Measurements from ENCODE around the gene EPHB1. TPM values are rescaled to one million over a fixed set of nuclear protein-coding genes. Genes with fewer than 3 reads are reported as not detected.

The EPHB1 gene
- total RNA-seq, 1 donor from 2014 or later: 17.4 TPM

DNA sequence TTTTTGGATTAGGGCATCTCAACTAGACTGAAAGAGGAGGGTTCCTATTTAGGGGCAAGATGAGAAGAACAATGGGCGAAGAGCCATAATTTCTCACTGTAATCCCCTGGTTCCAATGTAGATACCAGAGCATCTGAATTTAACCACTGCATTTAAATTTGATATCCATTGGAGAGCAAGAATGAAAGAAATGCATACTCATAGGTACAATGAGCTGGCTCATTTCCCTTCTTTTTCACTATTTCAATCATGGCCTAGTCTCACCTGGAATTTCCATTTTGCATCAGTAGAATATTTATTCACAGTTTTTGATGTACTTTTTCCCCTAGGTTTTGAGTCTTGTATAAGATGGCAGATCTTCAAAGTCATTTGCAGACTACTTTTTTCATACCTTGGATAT is 13.8 kb downstream of the EPHB1 start:
- DNase-seq (ENCODE audit: low read depth): no peak

GRCh38 chr3:134809427-134810051 is 14.5 kb downstream of the EPHB1 start:
- DNase-seq (ENCODE audit: low read depth): no peak

- no peak for DNase-seq (ENCODE audit: low read depth)
Measured at GRCh38 chr3:134810052-134810435, 15.0 kb downstream of the EPHB1 start.

GRCh38 chr3:134810850-134811249 is 15.8 kb downstream of the EPHB1 start:
- no peak for DNase-seq (ENCODE audit: low read depth)

GRCh38 chr3:134813618-134814017 is 18.6 kb downstream of the EPHB1 start:
- DNase-seq (ENCODE audit: low read depth): no peak

GRCh38 chr3:134815519-134815918 is 20.5 kb downstream of the EPHB1 start:
- no peak for DNase-seq (ENCODE audit: low read depth)

DNA sequence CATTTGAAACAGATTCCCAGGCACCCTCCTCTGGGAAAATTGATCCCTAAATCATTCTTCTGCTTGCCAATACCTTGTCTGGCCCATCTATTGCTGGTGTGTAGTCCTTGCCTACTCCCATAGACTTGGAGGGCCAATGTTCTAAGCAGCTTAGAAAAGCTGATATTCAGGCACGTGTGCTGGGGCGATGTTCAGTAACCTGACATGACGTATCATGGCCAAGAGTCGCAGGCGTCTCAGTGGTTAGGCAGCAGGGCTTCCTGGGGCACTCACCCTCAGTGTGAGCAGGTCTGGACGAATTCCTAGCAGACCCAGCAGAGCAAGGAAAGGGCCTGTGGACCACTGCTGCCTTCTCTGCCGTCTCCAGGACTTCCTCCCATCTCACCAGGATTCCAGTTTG is 21.6 kb downstream of the EPHB1 start:
- DNase-seq (ENCODE audit: low read depth): no peak

- DNase-seq (ENCODE audit: low read depth): no peak
Measured at GRCh38 chr3:134817297-134817696, 22.2 kb downstream of the EPHB1 start.

DNA sequence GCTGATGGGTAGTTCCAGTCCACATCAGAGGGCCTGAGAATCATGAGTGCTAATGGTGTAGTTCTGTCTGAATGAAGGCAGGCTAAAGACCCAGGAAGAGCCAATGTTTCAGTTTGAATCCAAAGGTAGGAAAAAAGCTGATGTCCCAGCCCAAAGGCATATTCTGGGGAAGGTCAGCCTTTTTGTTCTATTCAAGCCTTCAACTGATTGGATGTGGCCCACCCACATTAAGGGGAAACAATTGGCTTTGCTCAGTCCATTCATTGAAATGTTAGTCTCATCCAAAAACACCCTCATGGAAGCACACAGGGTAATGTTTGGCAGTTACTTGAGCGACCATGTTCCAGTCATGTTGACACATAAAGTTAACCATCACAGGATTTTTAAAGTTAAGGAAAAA is 25.9 kb downstream of the EPHB1 start:
- DNase-seq (ENCODE audit: low read depth): no peak

DNA sequence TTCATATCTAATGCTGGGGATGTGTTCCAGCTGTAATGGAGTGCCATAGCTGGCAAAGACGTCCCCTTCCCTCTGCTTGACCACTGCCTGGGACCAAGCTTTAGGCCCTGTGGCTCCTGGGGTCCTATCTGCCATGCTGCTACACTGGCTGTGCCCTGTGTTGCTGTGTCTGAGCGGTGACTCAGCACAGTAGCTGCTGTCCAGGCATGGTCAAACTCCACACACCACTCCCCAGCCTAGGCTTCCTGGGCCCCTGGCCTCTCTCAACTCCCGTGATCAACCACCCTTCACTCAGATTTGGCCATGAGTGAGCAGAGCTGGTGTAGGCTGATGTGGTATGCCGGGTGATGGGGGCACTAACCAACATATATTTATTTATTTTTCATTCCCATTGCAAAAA is 27.0 kb downstream of the EPHB1 start:
- DNase-seq (ENCODE audit: low read depth): no peak

DNA sequence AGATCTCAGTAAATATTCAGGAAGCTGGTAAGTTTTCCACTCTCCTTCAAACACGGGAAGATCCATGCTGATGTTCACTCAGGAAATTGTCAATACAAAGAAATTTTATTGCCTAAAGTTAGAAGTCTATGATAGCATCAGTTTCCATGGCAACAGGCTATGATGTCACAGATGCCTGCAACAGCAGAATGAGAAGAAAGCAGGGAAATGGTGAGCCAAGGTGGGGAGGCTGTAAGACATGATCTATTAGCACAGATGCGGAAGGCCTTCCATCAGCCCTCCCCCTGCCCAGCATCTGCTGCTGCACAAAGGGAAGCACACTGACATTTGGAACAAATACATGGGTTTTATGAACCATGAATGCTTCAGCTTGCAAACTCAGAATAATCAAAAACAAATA is 28.6 kb downstream of the EPHB1 start:
- no peak for DNase-seq (ENCODE audit: low read depth)

GRCh38 chr3:134824791-134825190 is 29.7 kb downstream of the EPHB1 start:
- no peak for DNase-seq (ENCODE audit: low read depth)

- DNase-seq (ENCODE audit: low read depth): no peak
Measured at GRCh38 chr3:134827213-134827612, 32.2 kb downstream of the EPHB1 start.

DNA sequence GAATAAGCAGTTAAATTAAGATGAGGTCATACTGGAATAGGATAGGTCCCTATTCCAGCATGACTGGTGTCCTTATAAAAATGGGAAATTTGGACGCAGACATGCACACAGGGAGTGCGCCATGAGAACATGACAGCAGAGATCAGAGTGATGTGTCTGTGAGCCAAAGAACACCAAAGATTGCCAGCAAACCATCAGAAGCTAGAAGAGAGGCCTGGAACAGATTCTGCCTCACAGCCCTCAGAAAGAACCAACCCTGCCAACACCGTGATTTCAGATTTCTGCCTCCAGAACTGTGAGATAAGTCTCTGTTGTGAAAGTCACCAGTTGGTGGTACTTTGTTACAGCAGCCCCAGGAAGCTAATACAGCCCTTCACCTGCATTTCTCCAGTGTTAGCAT is 34.7 kb downstream of the EPHB1 start:
- DNase-seq (ENCODE audit: low read depth): no peak

GRCh38 chr3:134832585-134832984 is 37.5 kb downstream of the EPHB1 start:
- no peak for DNase-seq (ENCODE audit: low read depth)

DNA sequence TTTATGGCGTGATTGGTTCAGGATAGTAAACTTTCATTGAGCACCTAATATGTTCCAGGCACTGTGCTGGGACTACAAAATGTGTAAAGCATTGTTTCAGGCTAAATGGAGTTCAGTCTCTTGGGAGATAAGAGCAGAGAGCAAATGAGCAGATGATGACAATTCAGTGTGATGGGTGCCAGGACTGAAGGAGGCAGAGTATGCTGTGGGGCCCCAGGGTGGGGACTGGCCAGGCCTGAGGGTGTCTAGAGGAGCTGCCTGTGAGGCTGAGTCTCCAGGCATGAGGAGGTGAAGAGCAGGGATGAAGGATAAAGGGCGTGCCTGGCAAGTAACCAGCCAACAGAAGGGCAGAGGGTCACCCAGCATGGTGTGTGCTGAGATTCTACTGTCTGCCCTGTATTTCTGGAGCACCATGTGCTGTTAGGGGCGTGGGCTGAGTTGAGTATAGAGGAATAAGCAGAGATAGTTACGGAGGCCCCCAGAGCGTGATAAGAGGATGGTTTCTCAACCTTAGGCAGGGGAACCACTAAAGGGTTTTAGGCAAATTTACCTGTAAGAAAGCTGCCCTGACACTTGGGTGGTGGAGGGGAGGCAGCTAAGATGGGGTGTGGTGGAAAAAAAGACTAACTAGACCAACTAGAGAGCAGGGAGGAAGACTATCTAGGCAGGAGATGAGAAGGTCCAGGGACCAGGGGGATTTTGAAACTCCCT is 38.5 kb downstream of the EPHB1 start:
- no peak for DNase-seq (ENCODE audit: low read depth)

GRCh38 chr3:134836921-134837320 is 41.9 kb downstream of the EPHB1 start:
- no peak for DNase-seq (ENCODE audit: low read depth)

DNA sequence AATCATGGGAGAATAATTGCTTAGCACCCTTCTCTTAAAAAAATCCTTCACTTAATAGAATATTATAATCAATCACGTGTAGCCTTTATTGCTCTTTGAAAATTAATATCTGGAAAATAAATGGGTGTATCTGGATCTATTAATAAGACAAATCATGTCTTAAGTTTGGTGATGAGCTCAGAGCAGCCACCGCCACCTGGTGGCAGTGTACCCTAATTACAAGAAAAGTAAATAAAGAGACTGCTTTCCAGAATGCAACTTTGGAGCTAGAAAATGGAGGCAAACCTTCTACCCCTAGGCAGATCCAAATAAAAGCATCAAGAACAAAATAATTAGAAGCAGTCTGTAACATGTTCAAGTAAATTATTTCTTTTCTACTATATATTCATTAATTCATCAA is 43.5 kb downstream of the EPHB1 start:
- DNase-seq (ENCODE audit: low read depth): no peak

GRCh38 chr3:134839422-134839821 is 44.4 kb downstream of the EPHB1 start:
- no peak for DNase-seq (ENCODE audit: low read depth)

- DNase-seq (ENCODE audit: low read depth): no peak
Measured at GRCh38 chr3:134839990-134840389, 44.9 kb downstream of the EPHB1 start.

DNA sequence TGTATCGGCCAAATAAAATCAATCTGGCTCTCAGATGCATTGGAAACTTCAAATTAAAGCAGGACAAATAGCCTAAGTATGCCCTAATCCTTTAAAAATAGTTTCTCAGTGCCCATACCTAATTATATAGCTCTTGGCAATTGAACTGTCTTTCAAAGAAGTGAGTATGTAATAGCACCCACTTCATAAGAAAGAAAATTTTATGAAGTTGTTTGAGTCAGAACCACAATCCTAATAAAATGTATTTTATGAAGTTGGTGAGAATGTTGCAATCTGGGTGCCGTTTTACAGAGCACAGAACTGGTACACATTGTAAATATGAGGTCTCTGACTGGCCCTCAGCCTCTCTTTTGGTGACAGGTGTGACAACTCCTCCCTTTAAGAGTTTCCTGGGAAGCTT is 45.4 kb downstream of the EPHB1 start:
- no peak for DNase-seq (ENCODE audit: low read depth)

DNA sequence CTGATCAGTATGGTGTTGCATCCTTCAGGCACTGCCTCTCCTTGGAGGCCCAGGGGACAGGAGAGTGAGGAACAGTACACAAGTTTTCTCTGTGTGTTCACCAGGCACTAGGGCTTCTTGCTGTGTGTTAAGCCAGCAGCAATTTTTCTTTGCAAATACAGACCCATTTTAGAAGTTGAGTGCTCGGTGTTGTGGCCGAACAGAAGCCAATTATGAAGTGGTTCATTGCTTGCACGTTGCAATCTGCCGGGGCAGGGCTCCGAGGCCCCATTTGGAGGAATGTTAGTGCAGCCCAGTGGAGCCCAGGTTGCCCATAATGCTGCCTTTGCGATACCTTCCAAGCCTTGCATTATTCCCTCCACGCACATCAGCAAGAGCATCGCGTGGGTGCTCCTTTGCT is 51.0 kb downstream of the EPHB1 start:
- DNase-seq (ENCODE audit: low read depth): no peak

DNA sequence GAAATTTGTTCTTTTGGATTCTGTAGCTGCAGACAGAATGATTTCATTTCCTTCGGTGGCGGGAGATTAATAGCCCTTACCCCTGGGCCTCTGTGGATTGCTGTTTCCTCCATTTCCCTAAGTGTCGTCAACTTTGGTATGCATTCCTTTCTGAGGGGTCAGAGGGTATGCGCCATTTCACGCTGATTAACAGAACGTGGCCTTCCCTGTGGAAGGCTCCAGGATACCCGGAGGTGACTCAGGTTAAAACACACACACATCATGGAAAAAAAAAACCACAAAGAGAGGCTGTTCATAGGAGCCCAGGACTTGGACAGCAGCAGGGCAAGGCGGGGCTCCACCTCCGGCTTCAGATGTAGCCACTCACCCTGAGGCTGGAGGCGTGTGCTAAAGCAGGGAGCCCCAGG is 51.9 kb downstream of the EPHB1 start:
- DNase-seq (ENCODE audit: low read depth): peak; percentile 99

DNA sequence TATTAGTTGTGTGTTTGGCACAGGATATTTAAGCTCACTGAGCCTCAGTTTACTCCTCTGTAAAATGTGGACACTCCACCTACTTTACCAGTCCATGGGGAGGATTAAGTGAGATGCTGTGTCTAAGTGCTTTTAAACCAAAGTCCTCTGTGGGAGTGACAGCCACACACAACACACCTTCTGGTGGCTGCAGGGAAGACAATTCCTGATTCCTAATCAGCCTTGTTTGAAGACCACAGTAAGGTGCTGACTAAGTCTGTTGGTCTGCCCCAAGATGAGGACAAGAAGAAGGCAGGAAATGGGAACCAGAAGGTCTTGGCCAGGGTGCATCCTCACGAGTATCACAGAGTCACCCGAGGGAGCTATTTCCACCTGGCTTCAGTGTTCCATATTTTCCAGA is 52.3 kb downstream of the EPHB1 start:
- no peak for DNase-seq (ENCODE audit: low read depth)
